GM21737 (cell line): ENCODE data around the gene CWC15.
A peak's percentile ranks its signal among the peaks of the same experiment; 100 is the strongest.
"Not testable (repeated sequence)": the region's sequence is repeated elsewhere in the genome, so short reads cannot be mapped to it uniquely, and the experiment has no call there.

Experiments used
- ATAC-seq: cut with Tn5 transposase; IDR thresholded peaks from one replicate; pipeline ENCODE4 v1.9.1; 2021; ENCODE audit warnings: mild to moderate bottlenecking, moderate library complexity; ENCODE audit not compliant: unreplicated experiment

Gene CWC15

DNA sequence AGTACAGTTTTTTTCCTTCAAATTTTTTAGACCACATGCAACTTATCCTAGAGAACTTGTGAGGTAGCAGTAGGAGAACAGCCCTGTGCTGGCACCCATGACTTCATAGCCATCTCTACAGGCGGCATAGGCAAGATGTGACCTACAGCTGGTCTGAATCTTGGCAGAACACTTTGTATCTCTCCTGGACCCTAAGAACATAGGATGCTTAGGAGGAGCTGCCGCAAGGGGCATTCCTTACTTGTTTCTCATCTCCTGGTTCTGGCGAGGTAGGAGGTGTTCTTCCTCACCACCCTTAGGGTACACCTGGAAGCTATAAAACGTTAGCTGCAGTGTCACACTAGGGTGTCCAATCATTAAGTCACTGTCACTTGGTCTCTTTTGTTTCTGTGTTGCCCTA, 16.4 kb downstream of the CWC15 start:
- no peak for ATAC-seq

DNA sequence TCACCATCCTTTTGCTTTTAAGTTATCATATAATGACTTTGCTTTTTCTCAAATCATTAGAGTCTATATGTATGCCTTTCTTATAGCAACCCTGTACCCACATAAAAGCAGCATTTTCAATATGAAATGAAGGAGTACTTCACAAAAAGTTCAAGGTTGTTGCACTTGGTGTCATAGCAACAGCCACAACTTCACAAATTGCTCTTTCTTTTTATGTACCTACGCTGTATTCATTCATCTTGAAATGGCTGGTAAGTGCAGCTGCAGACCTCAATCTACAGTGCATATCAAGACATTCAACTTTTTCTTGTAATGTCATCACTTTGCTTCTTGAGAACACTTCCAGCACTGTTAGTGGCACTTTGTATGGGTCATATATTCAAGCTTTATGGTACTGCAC, 18.6 kb downstream of the CWC15 start:
- ATAC-seq, result no peak

- no peak for ATAC-seq
Observed at GRCh38 chr11:94948070-94948617, 25.2 kb downstream of the CWC15 start.

GRCh38 chr11:94946812-94947211, 26.5 kb downstream of the CWC15 start:
- no peak for ATAC-seq

DNA sequence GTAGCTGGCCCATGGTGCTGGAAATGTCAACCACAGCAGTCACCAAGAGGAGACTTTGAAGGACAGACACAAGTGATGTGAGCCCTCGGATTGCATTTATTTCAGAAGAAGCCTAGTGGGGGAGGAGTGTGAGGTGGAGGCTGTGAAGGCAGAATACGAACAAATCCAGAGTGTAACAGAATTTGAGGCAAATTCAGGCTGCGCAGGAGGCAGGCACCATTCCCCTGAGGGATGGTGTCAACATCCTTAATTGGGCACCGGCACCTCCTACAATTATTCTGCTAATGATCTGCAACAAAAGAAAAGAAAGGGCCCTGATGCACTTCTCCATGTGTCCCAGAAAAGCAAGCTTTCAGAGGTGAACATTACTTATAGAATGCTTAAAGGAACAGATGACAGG, 32.2 kb downstream of the CWC15 start:
- no peak for ATAC-seq

DNA sequence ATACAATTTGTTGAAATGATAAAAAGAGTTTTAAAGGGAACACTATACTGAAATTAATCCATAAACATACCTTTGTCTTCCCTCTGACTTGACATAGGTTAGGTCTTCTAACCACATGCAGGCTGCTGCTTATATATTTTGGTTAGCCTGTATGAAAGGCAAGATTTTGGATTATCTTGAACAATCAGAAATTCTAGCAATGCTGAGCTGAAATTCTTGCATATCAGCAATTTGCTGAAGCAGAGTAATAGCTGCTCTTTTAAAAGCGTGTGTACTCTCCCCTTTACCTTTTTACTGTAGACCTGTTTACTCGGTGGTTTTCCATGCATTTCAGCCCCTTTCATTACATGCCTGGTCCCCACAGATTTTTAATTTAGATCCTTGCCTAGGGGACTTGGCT, 34.0 kb downstream of the CWC15 start:
- ATAC-seq, result no peak

GRCh38 chr11:94938095-94939055, 35.0 kb downstream of the CWC15 start:
- ATAC-seq, result no peak

DNA sequence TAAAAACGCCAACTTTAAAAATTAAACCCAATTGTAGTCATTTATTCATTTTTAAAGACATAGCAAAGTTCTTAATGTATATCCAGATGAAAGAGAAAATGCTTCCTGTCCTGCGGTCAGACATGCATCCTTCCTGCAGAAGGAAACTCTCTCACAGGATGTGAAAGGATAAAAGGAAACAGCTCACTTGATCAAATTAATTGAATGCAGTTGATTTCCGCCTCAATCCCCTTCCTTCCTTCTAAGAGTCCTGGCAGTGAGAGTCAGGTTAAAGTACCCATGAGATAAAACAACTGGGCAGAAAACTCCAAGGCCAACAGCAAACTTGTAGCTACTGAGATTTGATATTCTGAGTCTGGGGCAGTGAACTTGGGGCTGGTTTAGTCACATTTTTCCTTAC, 38.5 kb downstream of the CWC15 start:
- no peak for ATAC-seq

DNA sequence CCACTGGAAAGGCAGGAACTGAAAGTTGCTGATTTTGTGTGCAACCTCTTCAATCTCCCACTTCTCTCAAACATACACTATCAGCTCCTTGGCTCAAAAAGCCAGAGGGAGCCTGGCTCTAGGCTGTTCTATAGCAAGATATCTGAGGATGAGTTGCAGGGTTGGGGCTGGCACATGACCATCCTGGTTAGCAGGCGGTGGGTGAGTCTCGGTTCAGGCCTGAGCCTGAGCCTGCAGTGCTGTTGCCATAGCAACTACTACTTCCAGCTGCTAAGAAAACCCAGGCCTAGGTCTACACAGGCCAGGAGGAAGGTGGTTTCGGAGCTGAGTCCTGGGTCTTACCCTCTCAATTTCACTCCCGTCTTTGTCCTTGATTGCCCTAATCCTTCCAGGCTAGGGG, 39.0 kb downstream of the CWC15 start:
- no peak for ATAC-seq

GRCh38 chr11:94933223-94934130, 39.9 kb downstream of the CWC15 start:
- ATAC-seq, result no peak

GRCh38 chr11:94932503-94932902, 40.9 kb downstream of the CWC15 start:
- ATAC-seq, result no peak

DNA sequence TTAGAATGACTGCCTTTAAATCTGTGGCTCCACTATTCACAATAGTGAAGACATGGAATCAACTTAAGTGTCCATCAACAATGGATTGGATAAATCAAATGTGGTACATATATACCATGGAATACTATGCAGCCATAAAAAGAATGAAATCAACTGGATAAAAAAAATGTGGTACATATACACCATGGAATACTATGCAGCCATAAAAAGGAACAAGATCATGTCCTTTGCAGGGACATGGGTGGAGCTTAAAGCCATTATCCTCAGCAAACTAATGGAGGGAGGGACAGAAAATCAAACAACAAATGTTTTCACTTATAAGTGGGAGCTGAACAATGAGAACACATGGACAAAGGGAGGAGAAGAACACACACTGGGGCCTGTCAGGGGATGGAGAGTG, 41.3 kb downstream of the CWC15 start:
- ATAC-seq, result not testable (repeated sequence)

DNA sequence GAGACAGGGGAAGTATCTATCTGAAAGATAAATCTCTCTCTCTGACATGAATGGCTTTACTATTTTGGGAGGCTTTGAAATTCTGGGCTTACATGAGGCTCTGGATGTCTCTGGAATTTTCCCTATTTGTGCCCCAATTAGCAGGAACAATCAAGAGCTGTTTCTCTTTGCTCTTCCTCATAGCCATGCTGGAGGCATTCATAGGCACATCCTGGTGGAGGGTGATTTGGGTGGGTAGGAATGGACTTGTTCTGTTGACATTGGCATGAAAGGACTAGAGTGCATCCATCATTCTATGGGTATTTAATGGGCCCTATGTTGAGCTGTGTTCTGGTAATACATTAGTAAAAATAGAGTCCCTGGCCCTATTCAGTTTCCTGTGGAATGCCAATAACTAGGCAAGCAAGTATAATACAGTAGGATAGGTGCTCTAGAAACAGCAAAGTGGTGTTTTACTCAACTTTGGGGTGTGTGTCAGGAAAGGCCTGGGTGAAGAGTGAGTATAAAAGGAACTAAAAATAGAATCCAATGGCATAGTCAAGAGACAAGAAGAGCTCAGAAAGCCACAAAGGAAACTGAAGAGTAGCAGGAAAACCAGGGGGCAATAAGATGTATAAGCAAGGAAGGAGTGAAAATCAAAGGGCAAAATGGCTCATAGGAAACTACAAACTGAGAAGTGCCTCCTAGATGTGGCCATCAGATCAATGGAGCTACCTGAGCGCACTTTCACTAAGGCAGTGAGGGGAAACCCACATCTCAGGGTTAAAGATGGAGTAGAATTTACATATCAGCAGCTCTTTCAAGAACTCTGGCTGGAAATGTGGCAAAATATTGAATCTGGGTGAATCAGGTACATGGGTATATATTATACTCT, 45.0 kb downstream of the CWC15 start:
- no peak for ATAC-seq

GRCh38 chr11:94926698-94927237, 46.6 kb downstream of the CWC15 start:
- ATAC-seq, result no peak

- no peak for ATAC-seq
Observed at GRCh38 chr11:94926271-94926625, 47.1 kb downstream of the CWC15 start.

DNA sequence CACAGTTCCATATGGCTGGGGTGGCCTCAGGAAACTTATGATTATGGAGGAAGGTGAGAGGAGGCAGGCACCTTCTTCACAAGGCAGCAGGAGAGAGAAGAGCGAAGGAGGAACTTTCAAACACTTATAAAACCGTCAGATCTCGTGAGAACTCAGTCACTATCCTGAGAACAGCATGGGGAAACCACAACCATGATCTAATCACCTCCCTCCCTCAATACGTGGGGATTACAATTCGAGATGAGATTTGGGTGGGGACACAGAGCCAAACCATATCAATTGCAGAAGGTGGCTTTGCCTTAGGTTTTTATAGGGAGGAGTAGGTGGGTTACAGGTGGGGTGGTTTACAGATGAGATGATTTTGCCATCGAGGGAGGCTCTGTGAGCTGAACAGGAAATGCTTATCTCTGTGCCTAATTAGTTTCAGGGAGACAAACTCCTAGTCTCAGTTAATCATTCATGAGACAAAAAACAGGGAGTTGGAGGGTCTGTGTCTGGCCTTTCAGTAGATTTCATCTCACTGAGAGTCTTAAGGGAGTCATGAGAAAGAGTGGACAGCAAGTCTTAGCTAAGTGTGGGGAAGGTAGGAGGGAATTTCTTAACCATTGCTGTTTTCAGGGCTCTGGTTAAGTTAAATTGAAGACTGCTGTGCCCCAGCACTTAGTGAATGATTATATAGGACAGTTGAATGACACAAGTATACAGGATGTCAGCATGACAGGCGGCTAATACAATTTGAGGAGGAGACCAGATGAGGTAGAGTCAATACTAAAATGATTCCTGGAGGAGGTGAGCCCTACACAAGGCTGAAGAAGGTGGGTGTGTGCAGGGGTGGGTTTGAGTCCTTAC, 47.7 kb downstream of the CWC15 start:
- ATAC-seq, result peak; percentile 74

- ATAC-seq, result no peak
Observed at GRCh38 chr11:94924612-94925011, 48.7 kb downstream of the CWC15 start.

- no peak for ATAC-seq
Observed at GRCh38 chr11:94924171-94924572, 49.2 kb downstream of the CWC15 start.

- ATAC-seq, result no peak
Observed at GRCh38 chr11:94923004-94923334, 50.4 kb downstream of the CWC15 start.
